Smooth muscle cell of the coronary artery (primary cell): Measurements from ENCODE around the gene NFATC3. TPM values are rescaled to one million over a fixed set of nuclear protein-coding genes. Genes with fewer than 3 reads are reported as not detected.

Source experiments
- total RNA-seq: library from RNA; depleted of rRNA; stranded (reverse); fragments of >200 nt; gene quantifications from 2 replicates; pipeline ENCODE4 v1.2.3, GENCODE V29; 2014; ENCODE audit warnings: low replicate concordance

The NFATC3 gene
- total RNA-seq: 5.9 and 8.2 TPM in 2 replicates

GRCh38 chr16:68085259-68086071, at the start of gene NFATC3:
NFATC3 (plus strand) TSS chr16:68085370; CDS start chr16:68085682, 312 bp downstream.

GRCh38 chr16:68235887-68236136, 150.6 kb downstream of the NFATC3 start, which contains the start of gene ESRP2:
ESRP2 (minus strand) TSS chr16:68236127; CDS start chr16:68236045, 82 bp downstream.

GRCh38 chr16:68244903-68245853, 160.0 kb downstream of the NFATC3 start, which contains the start of gene PLA2G15:
PLA2G15 (plus strand) TSS chr16:68245373; CDS start chr16:68245427, 54 bp downstream.

GRCh38 chr16:68264128-68265077, 179.2 kb downstream of the NFATC3 start, which contains the start of gene SLC7A6:
SLC7A6 (plus strand) TSS chr16:68264526; CDS start chr16:68274727, 10,201 bp downstream.

Other genes with a start within 250 kb of the NFATC3 start
- 26.3 and 47.7 TPM in 2 replicates for gene THAP11, start 243.1 kb upstream of the NFATC3 start, total RNA-seq
- 79.6 and 157 TPM in 2 replicates for gene NUTF2, start 238.4 kb upstream of the NFATC3 start, total RNA-seq
- 18.3 and 23.8 TPM in 2 replicates for gene CENPT, start 237.7 kb upstream of the NFATC3 start, total RNA-seq
- gene EDC4, start 212.3 kb upstream of the NFATC3 start, total RNA-seq: 46.8 and 50.8 TPM in 2 replicates
- not detected in 2 replicates for gene NRN1L, start 200.5 kb upstream of the NFATC3 start, total RNA-seq
- gene PSKH1, start 192.1 kb upstream of the NFATC3 start, total RNA-seq: 13.5 and 31.1 TPM in 2 replicates
- gene CTRL, start 153.5 kb upstream of the NFATC3 start, total RNA-seq: 0.38 TPM in 1 of 2 replicates, not detected in the other
- gene PSMB10, start 148.5 kb upstream of the NFATC3 start, total RNA-seq: 64.9 and 89.9 TPM in 2 replicates
- gene LCAT, start 141.2 kb upstream of the NFATC3 start, total RNA-seq: 3.3 and 4.6 TPM in 2 replicates
- 119 and 184 TPM in 2 replicates for gene SLC12A4, start 116.7 kb upstream of the NFATC3 start, total RNA-seq
- not detected in 2 replicates for gene DPEP3, start 104.9 kb upstream of the NFATC3 start, total RNA-seq
- gene DPEP2, start 85.9 kb upstream of the NFATC3 start, total RNA-seq: not detected in 2 replicates
- gene DPEP2NB, start 69.5 kb upstream of the NFATC3 start, total RNA-seq: not detected in 2 replicates
- gene DDX28, start 62.1 kb upstream of the NFATC3 start, total RNA-seq: 4.9 and 8.7 TPM in 2 replicates
- 11.7 and 14.4 TPM in 2 replicates for gene DUS2, start 62.1 kb upstream of the NFATC3 start, total RNA-seq
- gene ESRP2, start 150.8 kb downstream of the NFATC3 start, total RNA-seq: under 0.01 TPM in 1 of 2 replicates, not detected in the other
- 18.6 and 23.8 TPM in 2 replicates for gene PLA2G15, start 160.0 kb downstream of the NFATC3 start, total RNA-seq
- gene SLC7A6, start 179.2 kb downstream of the NFATC3 start, total RNA-seq: 12.1 and 12.9 TPM in 2 replicates
- 12.4 and 20.4 TPM in 2 replicates for gene SLC7A6OS, start 225.6 kb downstream of the NFATC3 start, total RNA-seq
- 32.9 and 84.5 TPM in 2 replicates for gene PRMT7, start 225.6 kb downstream of the NFATC3 start, total RNA-seq